K562 (cell line): ENCODE results near the gene NDUFAF2. TPM values are rescaled to one million over a fixed set of nuclear protein-coding genes. Genes with fewer than 3 reads are reported as not detected.

Experiments used
- DDX20 ChIP-seq: fragments of 450-650 bp; IDR thresholded peaks from 2 replicates; pipeline ENCODE4 v1.6.1; 2016; ENCODE audit warnings: missing genetic modification characterization, low read depth, mild to moderate bottlenecking, missing compliant biosample characterization, moderate library complexity
- FIP1L1 ChIP-seq: fragments of 200-400 bp; formaldehyde crosslinking; IDR thresholded peaks from 2 replicates; pipeline ENCODE4 v1.6.1; 2018; ENCODE audit warnings: mild to moderate bottlenecking, low read depth, low read length; ENCODE audit not compliant: poor library complexity, severe bottlenecking
- HMGXB4 ChIP-seq: sonication (generic); formaldehyde crosslinking; IDR thresholded peaks from 2 replicates; pipeline ENCODE4 v1.8.1; 2023; ENCODE audit warnings: mild to moderate bottlenecking, missing genetic modification reagents
- ID3 ChIP-seq, 2 experiments: fragments of 250-450 bp in 1 of 2; fragments of 450-650 bp in 1 of 2; sonication (Bioruptor Pico) in 1 of 2; IDR thresholded peaks; 2 replicates each; pipeline versions ENCODE4 v1.6.1 to v1.8.0; 2016 to 2021; ENCODE audit warnings: mild to moderate bottlenecking in 2 of 2, moderate library complexity in 2 of 2, missing compliant biosample characterization in 1 of 2, missing genetic modification characterization in 1 of 2
- KAT2B ChIP-seq: IDR thresholded peaks from one replicate; pipeline ENCODE4 v1.6.1; 2012; ENCODE audit warnings: low read depth, mild to moderate bottlenecking, control low read depth, inconsistent platforms, low read length, moderate library complexity
- NR2C2 ChIP-seq, 2 experiments: fragments of 200-800 bp in 1 of 2; sonication (Bioruptor generic) in 1 of 2; sonication (generic) in 1 of 2; formaldehyde crosslinking in 1 of 2; IDR thresholded peaks; 2 replicates each; pipeline versions ENCODE4 v1.6.1 to v1.8.0; 2016 to 2022; ENCODE audit warnings: mild to moderate bottlenecking in 1 of 2, missing compliant biosample characterization in 1 of 2, missing genetic modification characterization in 1 of 2, missing genetic modification reagents in 1 of 2
- PRDM10 ChIP-seq: fragments of 450-650 bp; IDR thresholded peaks from 2 replicates; pipeline ENCODE4 v1.6.1; 2018; ENCODE audit not compliant: partially characterized antibody
- TOE1 ChIP-seq, 2 experiments: fragments of 450-650 bp in 1 of 2; sonication (generic) in 1 of 2; formaldehyde crosslinking in 1 of 2; IDR thresholded peaks; 2 replicates each; pipeline versions ENCODE4 v1.7.1 to v1.8.0; 2016 to 2022; ENCODE audit warnings: borderline replicate concordance in 2 of 2, mild to moderate bottlenecking in 2 of 2, antibody characterized with exemption in 1 of 2, inconsistent platforms in 1 of 2, low read depth in 1 of 2, missing genetic modification reagents in 1 of 2, moderate library complexity in 1 of 2
- ZNF785 ChIP-seq: fragments of 250-450 bp; sonication (Bioruptor Pico); IDR thresholded peaks from 2 replicates; pipeline ENCODE4 v1.4.0; 2020; ENCODE audit warnings: mild to moderate bottlenecking
- polyA plus RNA-seq, 8 experiments: library from polyadenylated mRNA; depleted of rRNA in 4 of 8; stranded (reverse) in 5 of 8; unstranded in 3 of 8; fragments of >200 nt; fragmentation: Nextera tagmentation in 2 of 8; fragmentation: Illumina TruSeq in 1 of 8; extraction: Ambion mirVana in 2 of 8; extraction: Trizol in 1 of 8; gene quantifications; 2 replicates each; pipeline versions ENCODE4 v1.2.1 to v1.2.3, GENCODE V29; 2011 to 2014; ENCODE audit warnings: inconsistent platforms in 1 of 8, missing spikeins in 1 of 8
- total RNA-seq, 7 experiments: library from RNA; depleted of rRNA in 6 of 7; stranded (reverse); fragments of >200 nt in 6 of 7; fragmentation: Illumina TruSeq in 2 of 7; extraction: Trizol in 2 of 7; gene quantifications; 2 replicates each; pipeline versions ENCODE4 v1.2.1 to v1.2.3, GENCODE V29; 2011 to 2021; ENCODE audit warnings: low replicate concordance in 1 of 7

The NDUFAF2 gene
- total and polyA plus RNA-seq, 9 of the 15 experiments (the other 6 are each of a cell fraction or from before 2014, with no cell fraction given): 56.0 to 155 (median 95.9) TPM

- no peak for TF ChIP-seq HMGXB4 (CRISPR knock-in tag)
- TF ChIP-seq FIP1L1: no peak
- no peak for TF ChIP-seq TOE1 (IDR thresholded peaks at IDR 0.05; ENCODE audit: borderline replicate concordance)
- no peak for TF ChIP-seq TOE1 (CRISPR knock-in tag; IDR thresholded peaks at IDR 0.05; ENCODE audit: borderline replicate concordance, low read depth)
- TF ChIP-seq NR2C2 (CRISPR knock-in tag; IDR thresholded peaks at IDR 0.05): no peak
- no peak for TF ChIP-seq NR2C2 (tag; IDR thresholded peaks at IDR 0.05)
- TF ChIP-seq PRDM10: no peak
- TF ChIP-seq ID3 (CRISPR knock-in tag; IDR thresholded peaks at IDR 0.05): no peak
- no peak for TF ChIP-seq ID3 (tag; IDR thresholded peaks at IDR 0.05)
- no peak for TF ChIP-seq DDX20 (tag)
- no peak for TF ChIP-seq KAT2B
- no peak for TF ChIP-seq ZNF785 (CRISPR knock-in tag)
These were observed at the start of gene NDUFAF2, which contains the start of gene ERCC8 (continued) for GRCh38 chr5:60944904-60945812.
